GM12878 (cell line): Measurements from ENCODE around the gene TBXAS1. TPM values are rescaled to one million over a fixed set of nuclear protein-coding genes. Genes with fewer than 3 reads are reported as not detected.

ENCODE experiments used
- ATF7 ChIP-seq: fragments of 450-650 bp; IDR thresholded peaks from 2 replicates; pipeline ENCODE4 v1.6.1; 2016; ENCODE audit warnings: low read depth, mild to moderate bottlenecking
- BMI1 ChIP-seq: fragments of 450-650 bp; IDR thresholded peaks from 2 replicates; pipeline ENCODE4 v1.6.1; 2016; ENCODE audit warnings: mild to moderate bottlenecking, moderate library complexity, borderline replicate concordance
- EED ChIP-seq: sonication (generic); IDR thresholded peaks from 2 replicates; pipeline ENCODE4 v1.6.1; 2016; ENCODE audit warnings: antibody characterized with exemption, low read depth
- ETV6 ChIP-seq, 2 experiments: fragments of 450-650 bp in 1 of 2; IDR thresholded peaks in 1 of 2; conservative IDR thresholded peaks in 1 of 2; 2 replicates each; pipeline ENCODE4 v1.6.1; 2014; ENCODE audit warnings: antibody characterized with exemption in 1 of 2, borderline replicate concordance in 1 of 2, low read depth in 1 of 2, mild to moderate bottlenecking in 1 of 2, moderate library complexity in 1 of 2
- IKZF2 ChIP-seq, 2 experiments: fragments of 450-650 bp; IDR thresholded peaks; 2 replicates each; pipeline ENCODE4 v1.6.1; 2017; ENCODE audit warnings: mild to moderate bottlenecking in 2 of 2, moderate library complexity in 2 of 2
- IRF4 ChIP-seq: IDR thresholded peaks from 2 replicates; pipeline ENCODE4 v1.6.1; 2011; ENCODE audit warnings: low read depth, low read length
- KAT2A ChIP-seq: conservative IDR thresholded peaks from 2 replicates; pipeline ENCODE4 v1.6.1; 2011; ENCODE audit warnings: low read depth, low read length; ENCODE audit not compliant: control insufficient read depth
- MEF2A ChIP-seq: IDR thresholded peaks from 2 replicates; pipeline ENCODE4 v1.6.1; 2011; ENCODE audit warnings: low read depth, mild to moderate bottlenecking, low read length, moderate library complexity; ENCODE audit not compliant: insufficient read depth
- MTA3 ChIP-seq: IDR thresholded peaks from 2 replicates; pipeline ENCODE4 v1.6.1; 2012; ENCODE audit warnings: low read length, inconsistent platforms, borderline replicate concordance
- NFYA ChIP-seq: IDR thresholded peaks from 2 replicates; pipeline ENCODE4 v1.6.1; 2011; ENCODE audit warnings: low read depth, mild to moderate bottlenecking, low read length, improper control_type of control experiment, borderline replicate concordance
- NR2F1 ChIP-seq: fragments of 450-650 bp; conservative IDR thresholded peaks from 2 replicates; pipeline ENCODE4 v1.6.1; 2017; ENCODE audit warnings: mild to moderate bottlenecking
- RB1 ChIP-seq: fragments of 450-650 bp; formaldehyde crosslinking; IDR thresholded peaks from 2 replicates; pipeline ENCODE4 v1.6.1; 2017; ENCODE audit warnings: mild to moderate bottlenecking, borderline replicate concordance
- RBBP5 ChIP-seq: fragments of 200-600 bp; sonication (generic); conservative IDR thresholded peaks from 2 replicates; pipeline ENCODE4 v1.6.1; 2016
- SMAD1 ChIP-seq: fragments of 450-650 bp; IDR thresholded peaks from 2 replicates; pipeline ENCODE4 v1.6.1; 2018; ENCODE audit warnings: mild to moderate bottlenecking, low read depth; ENCODE audit not compliant: partially characterized antibody
- SREBF2 ChIP-seq: IDR thresholded peaks from 2 replicates; pipeline ENCODE4 v1.6.1; 2012; ENCODE audit warnings: mild to moderate bottlenecking, low read length
- SUPT20H ChIP-seq: IDR thresholded peaks from 2 replicates; pipeline ENCODE4 v1.6.1; 2011; ENCODE audit warnings: low read depth, mild to moderate bottlenecking, low read length, moderate library complexity, borderline replicate concordance; ENCODE audit not compliant: control insufficient read depth
- YY1 ChIP-seq: IDR thresholded peaks from 2 replicates; pipeline ENCODE4 v1.6.1; 2011; ENCODE audit warnings: low read depth, mild to moderate bottlenecking, low read length
- polyA plus RNA-seq, 11 experiments: library from polyadenylated mRNA; depleted of rRNA in 4 of 11; unstranded in 6 of 11; stranded (reverse) in 5 of 11; fragments of >200 nt; fragmentation: Nextera tagmentation in 4 of 11; fragmentation: Illumina TruSeq in 1 of 11; extraction: Ambion mirVana in 4 of 11; extraction: Trizol in 1 of 11; gene quantifications; 1 replicate in 1 of 11; 2 replicates in 10 of 11; pipeline versions ENCODE4 v1.2.1 to v1.2.3, GENCODE V29; 2011 to 2016; ENCODE audit warnings: inconsistent platforms in 2 of 11, missing spikeins in 2 of 11, low read depth in 1 of 11
- total RNA-seq, 4 experiments: library from RNA; depleted of rRNA in 3 of 4; stranded (reverse); fragments of >200 nt in 3 of 4; fragmentation: Illumina TruSeq in 1 of 4; extraction: Trizol in 1 of 4; gene quantifications; 2 replicates each; pipeline versions ENCODE4 v1.2.1 to v1.2.3, GENCODE V29; 2013 to 2021
- TF ChIP-seq, protein P1 (sequence below): IDR thresholded peaks from 2 replicates; pipeline ENCODE4 v1.6.1; 2012; ENCODE audit warnings: improper control_type of control experiment, low read depth, low read length; ENCODE audit not compliant: insufficient replicate concordance
- TF ChIP-seq, protein P2 (sequence below): fragments of 450-650 bp; IDR thresholded peaks from 2 replicates; pipeline ENCODE4 v1.6.1; 2017; ENCODE audit warnings: mild to moderate bottlenecking
- TF ChIP-seq, protein P3 (sequence below): IDR thresholded peaks from 2 replicates; pipeline ENCODE4 v1.6.1; 2011; ENCODE audit warnings: low read depth, low read length, improper control_type of control experiment, borderline replicate concordance

The TBXAS1 gene
- total and polyA plus RNA-seq, 10 of the 15 experiments (the other 5 are each of a cell fraction or from before 2014, with no cell fraction given), result 1.5 to 32.7 (median 16.3) TPM

- TF ChIP-seq, protein P1, sequence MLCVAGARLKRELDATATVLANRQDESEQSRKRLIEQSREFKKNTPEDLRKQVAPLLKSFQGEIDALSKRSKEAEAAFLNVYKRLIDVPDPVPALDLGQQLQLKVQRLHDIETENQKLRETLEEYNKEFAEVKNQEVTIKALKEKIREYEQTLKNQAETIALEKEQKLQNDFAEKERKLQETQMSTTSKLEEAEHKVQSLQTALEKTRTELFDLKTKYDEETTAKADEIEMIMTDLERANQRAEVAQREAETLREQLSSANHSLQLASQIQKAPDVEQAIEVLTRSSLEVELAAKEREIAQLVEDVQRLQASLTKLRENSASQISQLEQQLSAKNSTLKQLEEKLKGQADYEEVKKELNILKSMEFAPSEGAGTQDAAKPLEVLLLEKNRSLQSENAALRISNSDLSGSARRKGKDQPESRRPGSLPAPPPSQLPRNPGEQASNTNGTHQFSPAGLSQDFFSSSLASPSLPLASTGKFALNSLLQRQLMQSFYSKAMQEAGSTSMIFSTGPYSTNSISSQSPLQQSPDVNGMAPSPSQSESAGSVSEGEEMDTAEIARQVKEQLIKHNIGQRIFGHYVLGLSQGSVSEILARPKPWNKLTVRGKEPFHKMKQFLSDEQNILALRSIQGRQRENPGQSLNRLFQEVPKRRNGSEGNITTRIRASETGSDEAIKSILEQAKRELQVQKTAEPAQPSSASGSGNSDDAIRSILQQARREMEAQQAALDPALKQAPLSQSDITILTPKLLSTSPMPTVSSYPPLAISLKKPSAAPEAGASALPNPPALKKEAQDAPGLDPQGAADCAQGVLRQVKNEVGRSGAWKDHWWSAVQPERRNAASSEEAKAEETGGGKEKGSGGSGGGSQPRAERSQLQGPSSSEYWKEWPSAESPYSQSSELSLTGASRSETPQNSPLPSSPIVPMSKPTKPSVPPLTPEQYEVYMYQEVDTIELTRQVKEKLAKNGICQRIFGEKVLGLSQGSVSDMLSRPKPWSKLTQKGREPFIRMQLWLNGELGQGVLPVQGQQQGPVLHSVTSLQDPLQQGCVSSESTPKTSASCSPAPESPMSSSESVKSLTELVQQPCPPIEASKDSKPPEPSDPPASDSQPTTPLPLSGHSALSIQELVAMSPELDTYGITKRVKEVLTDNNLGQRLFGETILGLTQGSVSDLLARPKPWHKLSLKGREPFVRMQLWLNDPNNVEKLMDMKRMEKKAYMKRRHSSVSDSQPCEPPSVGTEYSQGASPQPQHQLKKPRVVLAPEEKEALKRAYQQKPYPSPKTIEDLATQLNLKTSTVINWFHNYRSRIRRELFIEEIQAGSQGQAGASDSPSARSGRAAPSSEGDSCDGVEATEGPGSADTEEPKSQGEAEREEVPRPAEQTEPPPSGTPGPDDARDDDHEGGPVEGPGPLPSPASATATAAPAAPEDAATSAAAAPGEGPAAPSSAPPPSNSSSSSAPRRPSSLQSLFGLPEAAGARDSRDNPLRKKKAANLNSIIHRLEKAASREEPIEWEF, result no peak
- peak; percentile 88 to 90 for TF ChIP-seq IKZF2 (IDR thresholded peaks at IDR 0.05)
- peak; percentile 56; the same call in 1 of the 2 replicates for TF ChIP-seq NR2F1
- TF ChIP-seq YY1, result no peak
- TF ChIP-seq IRF4, result peak; percentile 72
- TF ChIP-seq KAT2A, result no peak
- TF ChIP-seq SREBF2, result no peak
- TF ChIP-seq, protein P2, sequence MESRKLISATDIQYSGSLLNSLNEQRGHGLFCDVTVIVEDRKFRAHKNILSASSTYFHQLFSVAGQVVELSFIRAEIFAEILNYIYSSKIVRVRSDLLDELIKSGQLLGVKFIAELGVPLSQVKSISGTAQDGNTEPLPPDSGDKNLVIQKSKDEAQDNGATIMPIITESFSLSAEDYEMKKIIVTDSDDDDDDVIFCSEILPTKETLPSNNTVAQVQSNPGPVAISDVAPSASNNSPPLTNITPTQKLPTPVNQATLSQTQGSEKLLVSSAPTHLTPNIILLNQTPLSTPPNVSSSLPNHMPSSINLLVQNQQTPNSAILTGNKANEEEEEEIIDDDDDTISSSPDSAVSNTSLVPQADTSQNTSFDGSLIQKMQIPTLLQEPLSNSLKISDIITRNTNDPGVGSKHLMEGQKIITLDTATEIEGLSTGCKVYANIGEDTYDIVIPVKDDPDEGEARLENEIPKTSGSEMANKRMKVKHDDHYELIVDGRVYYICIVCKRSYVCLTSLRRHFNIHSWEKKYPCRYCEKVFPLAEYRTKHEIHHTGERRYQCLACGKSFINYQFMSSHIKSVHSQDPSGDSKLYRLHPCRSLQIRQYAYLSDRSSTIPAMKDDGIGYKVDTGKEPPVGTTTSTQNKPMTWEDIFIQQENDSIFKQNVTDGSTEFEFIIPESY, result no peak
- peak; percentile 93 for TF ChIP-seq EED
- peak in 1 of 2 experiments; percentile 21; a peak in 1 of 4 replicates for TF ChIP-seq ETV6 (conservative IDR thresholded peaks at IDR 0.05 in 1 of 2, IDR thresholded peaks at IDR 0.05 in 1 of 2; ENCODE audit: borderline replicate concordance in 1 of 2, low read depth in 1 of 2)
- TF ChIP-seq RB1, result 0 out of 2 replicates have a peak, but pooled peaks have one; percentile 18
- no peak; the same call in 1 of the 2 replicates for TF ChIP-seq MTA3
- TF ChIP-seq NFYA, result no peak
- TF ChIP-seq RBBP5, result no peak
- peak; percentile 65 for TF ChIP-seq ATF7
- TF ChIP-seq SUPT20H, result no peak
- TF ChIP-seq, protein P3, sequence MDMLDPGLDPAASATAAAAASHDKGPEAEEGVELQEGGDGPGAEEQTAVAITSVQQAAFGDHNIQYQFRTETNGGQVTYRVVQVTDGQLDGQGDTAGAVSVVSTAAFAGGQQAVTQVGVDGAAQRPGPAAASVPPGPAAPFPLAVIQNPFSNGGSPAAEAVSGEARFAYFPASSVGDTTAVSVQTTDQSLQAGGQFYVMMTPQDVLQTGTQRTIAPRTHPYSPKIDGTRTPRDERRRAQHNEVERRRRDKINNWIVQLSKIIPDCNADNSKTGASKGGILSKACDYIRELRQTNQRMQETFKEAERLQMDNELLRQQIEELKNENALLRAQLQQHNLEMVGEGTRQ, result no peak
- TF ChIP-seq BMI1, result no peak
- TF ChIP-seq SMAD1, result no peak
- TF ChIP-seq MEF2A, result 0 out of 2 replicates have a peak, but pooled peaks have one; percentile 31
These were observed 87.0 kb downstream of the TBXAS1 start (continued) for GRCh38 chr7:139915864-139916716.
